Renal cortical epithelial cell (primary cell): ENCODE data around the gene STAT6. TPM values are rescaled to one million over a fixed set of nuclear protein-coding genes. Genes with fewer than 3 reads are reported as not detected.

ENCODE experiments used
- DNase-seq: peaks from one replicate; pipeline ENCODE4 v3.0.0-alpha.2; 2011; ENCODE audit warnings: low read depth
- total RNA-seq: library from RNA; depleted of rRNA; stranded (reverse); fragments of >200 nt; gene quantifications from 2 replicates; pipeline ENCODE4 v1.2.3, GENCODE V29; 2014

STAT6 gene
- total RNA-seq, 1 donor from 2014 or later, result 131 TPM

GRCh38 chr12:57101892-57102695, 9.1 kb downstream of the STAT6 start:
- DNase-seq, result peak; percentile 68

DNA sequence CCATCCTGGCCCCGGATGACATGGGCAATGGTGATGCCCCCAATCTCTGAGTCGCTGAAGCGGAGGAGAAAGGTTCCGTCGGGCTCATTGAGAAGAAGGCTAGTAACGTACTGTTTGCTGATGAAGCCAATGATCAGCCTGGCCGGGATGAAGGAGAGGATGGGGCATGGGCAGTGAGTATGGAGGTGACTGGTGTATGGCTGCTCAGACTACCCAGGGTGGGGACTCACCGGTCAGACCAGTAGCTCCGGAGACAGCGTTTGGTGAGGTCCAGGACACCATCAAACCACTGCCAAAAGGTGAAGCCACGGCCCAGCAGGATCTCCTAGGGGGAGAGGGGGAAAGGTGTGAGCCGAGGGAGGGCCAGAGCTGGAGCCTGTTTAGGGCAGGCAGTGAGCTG, 11.4 kb downstream of the STAT6 start:
- DNase-seq, result no peak

DNA sequence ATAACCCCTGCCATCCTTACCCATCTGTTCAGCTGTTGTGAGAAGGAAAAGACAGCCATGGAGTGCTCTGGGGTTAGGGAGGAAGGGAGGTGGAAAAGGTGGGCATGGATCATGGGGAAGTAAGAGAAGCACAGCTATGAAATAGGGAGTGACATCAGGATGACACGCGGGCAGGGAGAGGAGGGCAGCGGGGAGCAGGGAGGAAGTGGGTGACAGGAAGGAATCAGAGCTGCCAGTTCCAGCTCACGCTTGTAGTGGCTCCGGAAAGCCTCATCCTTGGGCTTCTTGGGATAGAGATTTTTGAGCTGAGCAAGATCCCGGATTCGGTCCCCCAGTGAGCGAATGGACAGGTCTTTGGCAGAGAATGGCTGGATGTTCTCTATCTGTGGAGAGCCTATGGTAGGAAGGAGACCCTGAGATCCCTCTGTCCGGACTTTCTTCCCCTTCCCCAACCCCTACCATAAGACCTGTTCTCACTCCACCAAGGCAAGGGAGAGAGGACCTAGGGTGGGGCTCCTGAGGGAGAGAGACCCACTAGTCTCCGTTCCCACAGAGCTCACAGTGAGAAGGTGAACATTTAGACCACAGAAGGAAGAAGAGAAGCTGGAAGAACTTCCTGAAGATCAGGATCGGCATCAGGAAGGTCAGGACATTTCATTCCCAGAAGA, 12.0 kb downstream of the STAT6 start:
- DNase-seq, result no peak

DNA sequence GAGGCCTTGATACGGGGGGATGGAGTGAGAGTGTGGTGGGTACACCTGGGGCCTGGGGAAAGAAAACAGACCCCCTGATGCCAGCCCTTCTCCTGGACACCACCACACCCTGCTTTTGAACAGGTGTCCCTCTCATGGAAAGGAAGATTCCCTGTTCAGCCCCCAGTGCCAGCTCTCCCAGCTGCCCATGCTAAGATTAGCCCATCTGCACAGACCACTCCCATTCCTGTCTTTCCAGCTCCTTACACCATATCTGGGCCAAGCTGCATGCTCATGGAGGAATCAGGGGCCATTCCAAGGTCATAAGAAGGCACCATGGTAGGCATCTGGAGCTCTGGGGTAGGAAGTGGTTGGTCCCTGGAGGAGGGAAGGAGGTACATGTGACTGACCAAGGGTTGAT, 12.6 kb downstream of the STAT6 start:
- no peak for DNase-seq

GRCh38 chr12:57097554-57097835, 13.7 kb downstream of the STAT6 start:
- DNase-seq, result no peak

DNA sequence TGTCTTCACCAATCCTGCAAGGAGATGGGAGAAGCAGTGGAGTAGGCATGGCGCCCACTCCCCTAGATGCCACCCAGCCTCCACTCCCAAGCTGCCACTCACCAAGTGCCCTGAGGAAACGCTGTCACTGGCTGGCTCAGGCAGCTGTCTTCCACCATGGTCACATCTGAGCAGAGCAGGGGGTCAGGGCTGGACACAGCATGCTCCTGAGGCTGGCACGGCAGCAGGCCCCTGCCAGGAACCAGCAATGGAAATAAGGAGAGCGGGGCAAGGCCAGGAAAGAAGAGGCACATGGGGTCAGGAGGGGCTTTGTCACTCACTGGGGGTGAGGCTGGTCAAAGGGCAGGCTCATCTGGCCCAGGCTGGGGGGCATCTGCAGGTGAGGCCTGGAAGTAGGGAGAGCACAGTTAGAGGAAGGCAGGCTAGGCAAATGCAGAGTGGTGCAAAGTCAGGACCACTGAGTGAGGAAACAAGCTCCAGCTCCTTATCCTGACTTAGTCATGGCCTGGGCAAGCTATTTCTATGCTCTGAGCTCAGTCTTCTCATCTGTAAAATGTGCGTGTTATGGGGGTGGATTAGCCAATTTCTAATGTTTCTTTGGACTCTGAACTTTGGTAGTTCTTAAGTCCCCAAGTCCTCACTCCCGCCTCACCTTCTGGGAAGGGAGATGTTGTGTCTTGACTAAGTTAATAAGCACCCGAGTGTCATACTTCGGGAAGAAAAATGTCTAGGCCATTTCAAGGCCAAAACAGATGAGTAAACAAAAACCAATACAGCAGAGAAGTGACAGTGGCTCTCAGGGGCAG, 14.2 kb downstream of the STAT6 start:
- no peak for DNase-seq

DNA sequence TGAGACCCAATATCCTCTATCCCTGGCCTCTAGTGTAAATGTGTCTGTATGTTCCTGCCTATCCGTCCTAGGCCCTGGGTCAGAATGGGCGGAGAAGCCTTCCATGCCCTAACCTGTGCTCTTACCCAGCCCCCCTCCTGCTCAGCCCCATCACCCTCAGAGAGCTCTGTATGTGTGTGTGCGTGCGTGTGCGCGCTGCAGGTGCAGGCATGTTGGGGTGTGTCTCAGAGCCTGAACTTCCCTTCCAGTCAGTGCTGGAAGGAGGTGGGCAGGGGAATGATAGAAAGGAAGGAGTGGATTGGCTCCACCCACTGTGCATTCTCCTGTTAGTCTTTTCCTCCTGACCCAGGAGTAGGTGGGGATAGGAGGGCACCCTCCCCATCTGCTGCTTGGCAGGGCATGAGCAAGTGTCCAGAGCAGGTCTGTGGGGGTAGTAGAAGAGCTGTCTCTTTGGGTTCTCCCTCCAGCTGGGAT, 15.0 kb downstream of the STAT6 start:
- DNase-seq, result no peak

DNA sequence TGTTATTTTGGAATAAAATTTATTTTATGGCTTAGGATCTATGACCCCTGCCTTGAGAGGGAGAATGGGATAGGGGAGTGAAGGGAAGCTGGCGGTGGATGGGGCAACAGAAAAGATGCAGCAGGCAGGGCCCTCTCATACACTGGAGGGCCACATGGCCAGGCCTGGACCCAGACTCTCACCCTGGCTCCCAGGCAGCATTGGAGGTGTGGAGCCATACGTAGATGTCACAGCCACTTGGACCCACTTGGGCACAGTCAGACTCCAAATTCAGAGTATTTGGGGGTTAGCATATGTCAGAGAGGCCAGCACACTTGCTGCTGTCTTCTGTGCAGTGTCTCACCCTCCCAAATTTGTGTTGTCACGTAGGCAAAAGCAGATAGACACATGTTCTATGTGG, 15.7 kb downstream of the STAT6 start:
- no peak for DNase-seq

GRCh38 chr12:57094208-57095160, 16.7 kb downstream of the STAT6 start:
- DNase-seq, result no peak

DNA sequence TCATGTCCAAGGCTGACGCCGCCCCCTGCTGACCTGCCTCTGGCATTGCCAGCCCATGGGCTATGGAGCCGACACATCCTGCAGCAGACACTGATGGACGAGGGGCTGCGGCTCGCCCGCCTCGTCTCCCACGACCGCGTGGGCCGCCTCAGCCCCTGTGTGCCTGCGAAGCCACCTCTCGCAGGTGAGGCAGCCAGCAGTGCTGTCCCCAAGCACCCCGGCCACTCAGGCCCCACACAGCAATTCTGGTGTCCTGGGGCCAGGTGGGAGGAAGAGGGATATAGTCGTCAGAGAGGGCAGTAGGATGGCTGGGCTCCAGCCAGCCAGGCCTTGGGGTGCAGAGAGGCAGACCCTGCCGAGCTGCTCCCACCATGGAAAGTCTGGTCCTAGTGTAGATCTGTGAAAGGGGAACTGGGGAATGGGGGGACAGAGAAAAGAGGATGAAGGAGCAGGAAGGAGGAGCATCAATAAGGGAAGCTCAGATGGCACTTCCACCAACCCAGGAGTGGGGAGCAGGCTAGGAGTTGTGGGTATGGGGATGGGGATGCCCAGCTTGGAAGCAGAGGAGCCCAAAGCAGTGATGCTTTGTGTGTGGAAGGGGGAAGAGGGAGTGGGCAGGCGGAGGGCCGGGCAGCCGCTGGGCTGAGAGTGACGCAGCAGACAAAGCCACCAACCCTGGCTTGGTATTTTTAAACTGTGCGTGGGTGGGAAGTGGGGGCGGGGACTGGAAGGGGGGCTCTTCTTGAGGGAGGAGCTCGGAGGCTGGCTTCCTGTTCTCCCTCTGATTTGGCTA, 17.6 kb downstream of the STAT6 start:
- DNase-seq, result peak; percentile 45

GRCh38 chr12:57092876-57093414, 18.2 kb downstream of the STAT6 start:
- DNase-seq, result no peak

DNA sequence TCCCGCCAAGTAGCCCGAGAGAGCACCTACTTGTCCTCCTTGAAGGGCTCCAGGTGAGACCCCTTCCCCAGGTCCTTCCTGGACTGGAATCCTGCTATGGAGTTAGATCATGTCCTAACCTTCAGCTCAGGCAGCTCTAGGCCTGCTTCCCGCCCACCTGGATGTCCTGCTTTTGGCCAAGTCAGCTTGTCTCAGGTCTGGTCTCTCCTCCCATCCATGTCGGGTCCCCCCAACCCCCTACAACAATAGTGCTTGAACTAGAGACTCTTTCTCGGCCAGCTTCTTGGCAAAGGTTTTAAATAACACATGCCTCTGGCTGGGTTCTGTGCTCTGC, 18.7 kb downstream of the STAT6 start:
- DNase-seq, result no peak

GRCh38 chr12:57091638-57092528, 19.3 kb downstream of the STAT6 start:
- no peak for DNase-seq

DNA sequence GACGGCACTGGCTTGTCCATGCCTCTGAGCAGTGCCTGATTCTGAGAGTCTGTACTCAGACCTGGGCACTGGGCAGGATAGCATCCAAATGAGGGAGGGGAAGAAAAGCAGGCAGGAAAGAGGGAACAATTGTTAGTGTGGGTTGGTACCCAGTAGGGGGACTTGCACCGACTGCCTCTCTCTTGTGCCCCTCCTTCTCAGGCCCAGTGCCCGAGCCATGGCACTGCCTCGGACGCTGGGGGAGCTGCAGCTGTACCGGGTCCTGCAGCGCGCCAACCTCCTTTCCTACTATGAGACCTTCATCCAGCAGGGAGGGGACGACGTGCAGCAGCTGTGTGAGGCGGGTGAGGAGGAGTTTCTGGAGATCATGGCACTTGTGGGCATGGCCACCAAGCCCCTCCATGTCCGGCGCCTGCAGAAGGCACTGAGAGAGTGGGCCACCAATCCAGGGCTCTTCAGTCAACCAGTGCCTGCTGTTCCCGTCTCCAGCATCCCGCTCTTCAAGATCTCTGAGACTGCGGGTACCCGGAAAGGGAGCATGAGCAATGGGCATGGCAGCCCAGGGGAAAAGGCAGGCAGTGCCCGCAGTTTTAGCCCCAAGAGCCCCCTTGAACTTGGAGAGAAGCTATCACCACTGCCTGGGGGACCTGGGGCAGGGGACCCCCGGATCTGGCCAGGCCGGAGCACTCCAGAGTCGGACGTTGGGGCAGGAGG, 20.1 kb downstream of the STAT6 start:
- no peak for DNase-seq

DNA sequence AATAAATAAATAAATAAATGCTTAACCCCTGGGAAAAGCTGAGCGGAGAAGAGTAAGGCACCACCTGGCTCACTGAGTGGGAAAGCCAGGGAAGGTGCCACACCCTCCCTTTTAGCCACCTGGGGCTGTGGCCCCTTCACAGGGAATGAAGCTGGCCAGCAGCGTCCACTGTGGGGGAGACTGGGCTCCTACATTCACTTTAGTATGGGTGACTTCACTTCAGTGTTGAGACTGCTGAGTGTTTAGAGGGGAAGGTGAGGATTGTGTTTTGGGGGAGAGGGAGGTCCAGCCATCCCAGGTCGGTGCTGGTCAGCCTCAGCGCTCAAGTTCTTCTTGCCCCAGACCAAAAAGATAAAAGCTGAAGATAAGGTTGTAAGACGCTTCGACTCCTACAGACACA, 20.7 kb downstream of the STAT6 start:
- no peak for DNase-seq

- DNase-seq, result no peak
Measured at GRCh38 chr12:57089271-57090245, 21.6 kb downstream of the STAT6 start.
